Neural cell (in vitro differentiated cells): ENCODE measurements around the gene TMEM132E.

ENCODE experiments used
- CTCF ChIP-seq: fragments of 450-650 bp; IDR thresholded peaks from 2 replicates; pipeline ENCODE4 v1.5.1; 2014; ENCODE audit warnings: antibody characterized with exemption, mild to moderate bottlenecking, moderate library complexity; ENCODE audit not compliant: poor library complexity, severe bottlenecking
- EP300 ChIP-seq: fragments of 450-650 bp; conservative IDR thresholded peaks from 2 replicates; pipeline ENCODE4 v1.6.1; 2014; ENCODE audit warnings: antibody characterized with exemption, mild to moderate bottlenecking, moderate library complexity; ENCODE audit not compliant: poor library complexity, severe bottlenecking
- EZH2 ChIP-seq: fragments of 200-600, 300-800 bp; shearing (Covaris generic), sonication (generic); IDR thresholded peaks from 2 replicates; pipeline ENCODE4 v1.6.1; 2014; ENCODE audit warnings: antibody characterized with exemption, low read length, borderline replicate concordance, mild to moderate bottlenecking; ENCODE audit not compliant: insufficient read depth, poor library complexity, severe bottlenecking
- MXI1 ChIP-seq: fragments of 450-650 bp; conservative IDR thresholded peaks from 2 replicates; pipeline ENCODE4 v1.6.1; 2014; ENCODE audit warnings: antibody characterized with exemption, mild to moderate bottlenecking; ENCODE audit not compliant: poor library complexity, severe bottlenecking
- POLR2AphosphoS5 ChIP-seq: IDR thresholded peaks from 2 replicates; pipeline ENCODE4 v1.6.1; 2012
- RAD21 ChIP-seq: fragments of 450-650 bp; conservative IDR thresholded peaks from 2 replicates; pipeline ENCODE4 v1.6.1; 2014; ENCODE audit warnings: antibody characterized with exemption, mild to moderate bottlenecking, moderate library complexity
- REST ChIP-seq: IDR thresholded peaks from 2 replicates; pipeline ENCODE4 v1.6.1; 2012; ENCODE audit warnings: borderline replicate concordance
- SMC3 ChIP-seq: fragments of 450-650 bp; conservative IDR thresholded peaks from 2 replicates; pipeline ENCODE4 v1.6.1; 2014; ENCODE audit warnings: antibody characterized with exemption, mild to moderate bottlenecking, moderate library complexity; ENCODE audit not compliant: poor library complexity
- TAF1 ChIP-seq: IDR thresholded peaks from 2 replicates; pipeline ENCODE4 v1.6.1; 2012; ENCODE audit warnings: low read depth

GRCh38 chr17:34580685-34581445 lies 1.5 kb downstream of the TMEM132E start:
- TF ChIP-seq CTCF (peak; percentile 55), EZH2 (no peak), POLR2AphosphoS5 (no peak), REST (no peak), SMC3 (no peak), MXI1 (no peak), TAF1 (no peak), EP300 (no peak), RAD21 (no peak)
